Left hindlimb (tissue), 1 donor: ENCODE results near the gene NOXA1.
A peak's percentile ranks its signal among the peaks of the same experiment; 100 is the strongest.
"Not testable (repeated sequence)": the region's sequence is repeated elsewhere in the genome, so short reads cannot be mapped to it uniquely, and the experiment has no call there.

Source experiments
- DNase-seq: peaks from one replicate; pipeline ENCODE4 v3.0.0-alpha.2; 2018

NOXA1 gene

GRCh38 chr9:137466389-137467085, 43.3 kb downstream of the NOXA1 start:
- not testable (repeated sequence) for DNase-seq

DNA sequence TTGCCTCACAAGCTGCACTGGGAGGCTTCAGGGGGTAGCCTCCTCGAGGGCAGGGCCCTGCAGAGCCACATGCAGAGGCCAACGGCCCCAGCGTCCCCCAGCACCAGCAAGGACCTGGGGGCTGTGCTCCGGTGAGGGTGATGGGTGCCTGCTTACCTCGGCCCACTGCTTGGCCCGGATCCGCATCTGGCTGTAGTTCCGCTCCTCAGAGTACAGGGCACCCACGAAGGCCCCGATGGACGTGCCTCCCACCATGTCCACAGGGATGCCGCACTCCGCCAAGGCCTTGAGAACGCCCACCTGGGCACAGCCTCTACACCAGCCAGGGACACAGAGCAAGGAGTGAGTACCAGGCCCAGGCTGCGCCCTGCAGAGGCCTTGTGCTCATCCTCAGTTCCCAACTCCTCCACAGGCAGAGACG, 44.0 kb downstream of the NOXA1 start:
- DNase-seq: no peak

- DNase-seq: no peak
These were observed 44.7 kb downstream of the NOXA1 start for GRCh38 chr9:137467896-137468295.

- no peak for DNase-seq
These were observed 47.6 kb downstream of the NOXA1 start for GRCh38 chr9:137470785-137471184.

GRCh38 chr9:137474271-137474670, 51.1 kb downstream of the NOXA1 start:
- DNase-seq: no peak

- DNase-seq: no peak
These were observed 52.5 kb downstream of the NOXA1 start for GRCh38 chr9:137475666-137476065.

- no peak for DNase-seq
These were observed 53.7 kb downstream of the NOXA1 start for GRCh38 chr9:137476856-137477255.

- no peak for DNase-seq
These were observed 54.8 kb downstream of the NOXA1 start for GRCh38 chr9:137477778-137478612.

DNA sequence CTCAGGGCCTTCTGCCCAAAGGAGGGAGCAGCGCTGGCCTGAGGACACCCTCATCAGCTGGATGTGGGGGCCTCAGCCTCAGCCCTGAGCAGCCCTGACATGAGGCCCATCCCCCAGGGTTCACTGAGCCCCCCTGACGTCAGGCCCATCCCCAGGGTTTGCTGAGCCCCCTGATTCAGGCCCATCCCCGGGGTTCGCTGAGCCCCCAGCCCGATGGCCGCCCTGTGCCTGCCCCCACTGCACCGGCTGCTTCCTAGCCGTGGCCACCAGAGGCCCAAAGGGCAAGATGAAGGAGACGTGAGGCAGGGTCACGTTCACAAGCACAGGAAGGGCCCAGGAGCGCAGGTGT, 55.4 kb downstream of the NOXA1 start:
- no peak for DNase-seq

GRCh38 chr9:137478962-137479861, 56.0 kb downstream of the NOXA1 start:
- peak; percentile 28 for DNase-seq

- no peak for DNase-seq
These were observed 56.9 kb downstream of the NOXA1 start for GRCh38 chr9:137479892-137480685.

- DNase-seq: no peak
These were observed 57.8 kb downstream of the NOXA1 start for GRCh38 chr9:137480686-137481683.

DNA sequence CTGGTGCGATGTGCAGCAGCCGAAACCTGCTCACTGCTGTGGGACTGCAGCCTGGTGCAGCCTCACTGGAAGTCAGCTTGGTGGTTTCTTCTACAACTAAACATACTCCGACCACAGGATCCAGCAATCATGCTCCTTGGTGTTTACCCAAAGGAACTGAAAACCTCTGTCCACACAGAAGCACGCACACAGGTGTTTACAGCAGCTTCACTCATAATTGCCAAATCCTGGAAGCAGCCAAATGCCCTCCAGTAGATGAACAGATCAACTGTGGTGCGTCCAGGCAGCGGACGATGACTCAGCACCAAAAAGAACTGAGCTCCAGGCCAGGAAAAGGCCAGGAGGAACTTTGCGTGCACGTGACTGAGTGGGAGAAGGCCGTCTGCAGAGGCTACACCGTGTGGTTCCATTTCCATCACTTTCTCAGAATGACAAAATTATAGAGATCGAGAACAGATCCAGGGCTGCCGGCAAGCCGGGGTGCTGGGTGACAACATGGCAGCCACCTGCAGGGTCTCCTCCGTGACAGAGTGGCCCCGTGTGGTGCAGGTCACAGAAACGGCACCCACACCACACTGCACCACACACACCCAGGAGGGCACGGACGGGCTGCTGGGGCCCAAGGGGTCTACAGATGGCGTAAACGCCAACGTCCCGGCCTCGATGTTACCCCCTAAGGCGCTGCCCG, 59.0 kb downstream of the NOXA1 start:
- no peak for DNase-seq
